Upper lobe of left lung (tissue), 6 donors: ENCODE results near the gene STK16. TPM values are rescaled to one million over a fixed set of nuclear protein-coding genes. Genes with fewer than 3 reads are reported as not detected.

ENCODE experiments used
- ATAC-seq, 2 donors: fragments of 200-7000 bp; cut with Tn5 transposase; one replicate each; pipeline ENCODE4 v1.9.1; 2022; ENCODE audit warnings: mild to moderate bottlenecking in 2 of 2, moderate library complexity in 2 of 2; ENCODE audit not compliant: low FRiP score in 2 of 2
- DNase-seq, 2 donors: peaks; one replicate each; pipeline ENCODE4 v3.0.0-alpha.2; 2019 to 2020
- H3K27ac ChIP-seq, 4 donors: fragments of 200-600 bp; sonication (generic); one replicate each; pipeline ENCODE4 v1.5.1; 2016 to 2019
- H3K27me3 ChIP-seq, 4 donors: fragments of 200-600 bp; sonication (generic); one replicate each; pipeline ENCODE4 v1.5.1; 2017 to 2019
- H3K36me3 ChIP-seq, 4 donors: fragments of 200-600 bp; sonication (generic); one replicate each; pipeline ENCODE4 v1.5.1; 2016 to 2019
- H3K4me1 ChIP-seq, 4 donors: fragments of 200-600 bp; sonication (generic); one replicate each; pipeline ENCODE4 v1.5.1; 2018 to 2019
- H3K4me3 ChIP-seq, 4 donors: fragments of 200-600 bp; sonication (generic); one replicate each; pipeline ENCODE4 v1.5.1; 2017 to 2019; ENCODE audit warnings: mild to moderate bottlenecking in 2 of 4, moderate library complexity in 1 of 4
- H3K9me3 ChIP-seq, 4 donors: fragments of 200-600 bp; sonication (generic); one replicate each; pipeline ENCODE4 v1.5.1; 2018 to 2019
- CTCF ChIP-seq, 6 experiments: fragments of 450-650 bp in 4 of 6; fragments of 200-600 bp in 2 of 6; sonication (generic) in 2 of 6; IDR thresholded peaks; one replicate each; pipeline ENCODE4 v1.5.1; 2016 to 2019; ENCODE audit warnings: antibody characterized with exemption in 6 of 6
- EP300 ChIP-seq, 4 donors: sonication (generic); formaldehyde crosslinking; IDR thresholded peaks; one replicate each; pipeline ENCODE4 v1.5.1; 2017; ENCODE audit warnings: antibody characterized with exemption in 4 of 4, control low read depth in 2 of 4
- POLR2A ChIP-seq, 4 donors: fragments of 450-650 bp; IDR thresholded peaks; one replicate each; pipeline ENCODE4 v1.5.1; 2016 to 2017; ENCODE audit warnings: antibody characterized with exemption in 4 of 4, mild to moderate bottlenecking in 2 of 4
- POLR2AphosphoS5 ChIP-seq, 2 donors: sonication (generic); formaldehyde crosslinking; IDR thresholded peaks; one replicate each; pipeline ENCODE4 v1.5.1; 2017; ENCODE audit warnings: antibody characterized with exemption in 2 of 2
- WGBS, 2 donors: methylation state at CpG; one replicate each; pipeline ENCODE4 v1.1.5; 2017 to 2018; 5-methylcytosine and 5-hydroxymethylcytosine counted together
- total RNA-seq, 6 donors: library from RNA; depleted of rRNA in 4 of 6; stranded (reverse); fragments of >200 nt in 4 of 6; gene quantifications; one replicate each; pipeline versions ENCODE4 v1.1.0 to v1.2.1, GENCODE V29; 2016 to 2021
- donor health status: DM: no; HTN: no; CAD: no; lungs with moderate emphysema.
- donor health status: DM: no; HTN: yes; CAD: no; lungs with severe emphysema.

Gene STK16
- total RNA-seq, 6 donors from 2014 or later = 12.6 to 28.3 (median 15.7) TPM

DNA sequence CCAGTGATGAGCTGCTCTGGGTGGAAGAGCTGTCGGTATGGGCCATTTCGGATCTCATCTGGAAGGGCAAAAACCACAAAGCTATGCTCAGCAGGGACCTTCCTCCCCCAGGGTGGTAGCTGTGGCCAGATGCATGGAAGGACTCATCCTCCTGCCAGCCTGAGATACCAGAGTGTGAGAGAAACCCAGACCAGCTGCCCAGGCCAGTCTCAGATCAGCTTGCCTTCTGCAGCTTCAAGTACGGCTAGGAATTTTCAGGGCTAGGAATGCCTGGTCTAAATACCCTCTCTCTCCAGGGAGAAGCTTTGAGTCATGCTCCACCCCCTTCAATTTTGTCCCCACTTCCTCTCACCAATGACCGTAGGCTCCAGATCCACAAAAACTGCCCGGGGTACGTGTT lies 6.4 kb downstream of the STK16 start:
- H3K9me3 ChIP-seq = no peaks in the 10 kb centered on the region
- peak overlapping the region; percentile 70 to 96 (median 93) for H3K27ac ChIP-seq
- 64 to 71% methylated on average over 4 to 6 of the region's 6 CpGs for WGBS, 2 donors
- H3K36me3 ChIP-seq = peaks cover 2 to 36% (median 11%) of the 10 kb centered on the region in 4 donors
- ATAC-seq (no peak), DNase-seq (no peak)
- TF ChIP-seq POLR2A (IDR thresholded peaks at IDR 0.05) (no peak), EP300 (IDR thresholded peaks at IDR 0.05) (no peak), CTCF (IDR thresholded peaks at IDR 0.05) (no peak), POLR2AphosphoS5 (IDR thresholded peaks at IDR 0.05) (no peak)
- H3K4me1 ChIP-seq = peaks cover 65 to 84% (median 73%) of the 10 kb centered on the region in 4 donors
- H3K4me3 ChIP-seq = peak overlapping the region in 3 of 4 donors; percentile 59 to 73 (median 66)
- H3K27me3 ChIP-seq = no peaks in the 10 kb centered on the region

DNA sequence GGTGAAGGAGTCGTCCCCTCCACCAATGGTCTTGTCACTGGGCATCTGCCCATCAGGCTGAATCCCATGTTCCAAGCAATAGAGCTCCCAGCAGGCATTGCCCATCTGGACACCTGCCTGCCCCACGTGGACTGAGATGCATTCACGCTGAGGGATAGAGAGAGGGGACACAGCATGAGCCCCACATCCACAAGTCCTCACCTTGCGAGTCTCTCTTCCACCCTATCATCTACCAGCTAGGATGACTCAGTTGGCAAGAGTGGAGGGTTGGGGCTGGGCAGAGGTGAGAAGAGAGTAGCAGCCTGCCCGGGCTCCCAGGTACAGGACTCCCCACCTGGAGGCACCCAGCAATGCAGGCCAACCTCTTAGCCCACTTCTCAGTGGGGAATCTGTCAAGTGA lies 6.8 kb downstream of the STK16 start:
- DNase-seq = no peak
- H3K4me1 ChIP-seq = peaks cover 61 to 80% (median 68%) of the 10 kb centered on the region in 4 donors
- H3K36me3 ChIP-seq = peaks cover 2 to 32% (median 11%) of the 10 kb centered on the region in 4 donors
- TF ChIP-seq CTCF (IDR thresholded peaks at IDR 0.05) (no peak), POLR2AphosphoS5 (IDR thresholded peaks at IDR 0.05) (no peak), EP300 (IDR thresholded peaks at IDR 0.05) (no peak), POLR2A (IDR thresholded peaks at IDR 0.05) (no peak)
- H3K27ac ChIP-seq = peak overlapping the region; percentile 70 to 96 (median 93)
- H3K9me3 ChIP-seq = no peaks in the 10 kb centered on the region
- H3K4me3 ChIP-seq = peak overlapping the region in 3 of 4 donors; percentile 59 to 73 (median 66)
- 65 to 82% methylated on average over 5 of the region's 5 CpGs for WGBS, 2 donors
- no peaks in the 10 kb centered on the region for H3K27me3 ChIP-seq
- no peak for ATAC-seq

GRCh38 chr2:219252570-219252899 lies 7.3 kb downstream of the STK16 start:
- peaks cover 56 to 76% (median 65%) of the 10 kb centered on the region in 4 donors for H3K4me1 ChIP-seq
- peaks cover 2 to 29% (median 11%) of the 10 kb centered on the region in 4 donors for H3K36me3 ChIP-seq
- 9 to 18% methylated on average over 4 to 9 of the region's 9 CpGs for WGBS, 2 donors
- TF ChIP-seq POLR2AphosphoS5 (IDR thresholded peaks at IDR 0.05) = no peak
- no peak for TF ChIP-seq EP300 (IDR thresholded peaks at IDR 0.05)
- no peak for TF ChIP-seq POLR2A (IDR thresholded peaks at IDR 0.05)
- TF ChIP-seq CTCF (IDR thresholded peaks at IDR 0.05) = no peak
- ATAC-seq = no peak
- H3K4me3 ChIP-seq = peak overlapping the region; percentile 59 to 83 (median 70)
- no peaks in the 10 kb centered on the region for H3K27me3 ChIP-seq
- no peak for DNase-seq
- H3K27ac ChIP-seq = peak overlapping the region; percentile 70 to 96 (median 93)
- no peaks in the 10 kb centered on the region for H3K9me3 ChIP-seq

GRCh38 chr2:219252900-219253752 lies 7.8 kb downstream of the STK16 start, which contains the start of gene TUBA4B:
TUBA4B (plus strand) TSS chr2:219253243; CDS start chr2:219253408, 165 bp downstream.
- WGBS, 2 donors = 0 to 2% methylated on average over 3 to 42 of the region's 49 CpGs
- H3K4me1 ChIP-seq = peaks cover 52 to 71% (median 59%) of the 10 kb centered on the region in 4 donors
- H3K27ac ChIP-seq = peak within 1 kb of the TSS; percentile 70 to 96 (median 93)
- H3K27me3 ChIP-seq = no peaks in the 10 kb centered on the region
- TF ChIP-seq POLR2A (IDR thresholded peaks at IDR 0.05) (no peak), EP300 (IDR thresholded peaks at IDR 0.05) (no peak), CTCF (IDR thresholded peaks at IDR 0.05) (no peak), POLR2AphosphoS5 (IDR thresholded peaks at IDR 0.05) (peak in 1 of 2 donors; percentile 27)
- DNase-seq (peak; percentile 58 to 87), ATAC-seq (peak; percentile 16 to 25)
- peaks cover 2 to 23% (median 9%) of the 10 kb centered on the region in 4 donors for H3K36me3 ChIP-seq
- H3K4me3 ChIP-seq = peak within 1 kb of the TSS; percentile 59 to 83 (median 70)
- H3K9me3 ChIP-seq = no peaks in the 10 kb centered on the region
